Astrocyte (in vitro differentiated cells and primary cell): ENCODE measurements around the gene OSCP1.

Experiments
- EZH2 ChIP-seq: IDR thresholded peaks from 2 replicates; pipeline ENCODE4 v1.6.1; 2012; ENCODE audit warnings: mild to moderate bottlenecking, low read length, inconsistent platforms; ENCODE audit not compliant: insufficient read depth
- TF ChIP-seq, protein P1 (sequence below): IDR thresholded peaks from 2 replicates; pipeline ENCODE4 v1.5.1; 2011; ENCODE audit warnings: low read depth, mild to moderate bottlenecking, inconsistent platforms, low read length, moderate library complexity; ENCODE audit not compliant: insufficient read depth

DNA sequence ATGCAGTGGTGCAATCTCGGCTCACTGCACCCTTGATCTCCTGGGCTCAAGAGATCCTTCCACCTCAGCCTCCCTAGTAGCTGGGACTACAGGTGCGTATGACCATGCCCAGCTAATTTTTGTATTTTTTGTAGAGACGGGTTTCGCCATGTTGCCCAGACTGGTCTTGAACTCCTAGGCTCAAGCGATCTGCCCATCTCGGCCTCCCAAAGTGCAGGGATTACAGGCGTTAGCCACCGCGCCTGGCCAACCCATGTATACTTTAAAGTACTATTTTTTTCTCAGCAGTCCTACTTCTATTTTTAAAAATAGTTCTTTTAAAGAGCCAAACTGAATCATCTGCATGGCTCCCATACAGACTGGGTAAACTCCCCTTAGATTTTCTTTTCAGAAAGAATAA, 68.0 kb downstream of the OSCP1 start:
- TF ChIP-seq, protein P1, sequence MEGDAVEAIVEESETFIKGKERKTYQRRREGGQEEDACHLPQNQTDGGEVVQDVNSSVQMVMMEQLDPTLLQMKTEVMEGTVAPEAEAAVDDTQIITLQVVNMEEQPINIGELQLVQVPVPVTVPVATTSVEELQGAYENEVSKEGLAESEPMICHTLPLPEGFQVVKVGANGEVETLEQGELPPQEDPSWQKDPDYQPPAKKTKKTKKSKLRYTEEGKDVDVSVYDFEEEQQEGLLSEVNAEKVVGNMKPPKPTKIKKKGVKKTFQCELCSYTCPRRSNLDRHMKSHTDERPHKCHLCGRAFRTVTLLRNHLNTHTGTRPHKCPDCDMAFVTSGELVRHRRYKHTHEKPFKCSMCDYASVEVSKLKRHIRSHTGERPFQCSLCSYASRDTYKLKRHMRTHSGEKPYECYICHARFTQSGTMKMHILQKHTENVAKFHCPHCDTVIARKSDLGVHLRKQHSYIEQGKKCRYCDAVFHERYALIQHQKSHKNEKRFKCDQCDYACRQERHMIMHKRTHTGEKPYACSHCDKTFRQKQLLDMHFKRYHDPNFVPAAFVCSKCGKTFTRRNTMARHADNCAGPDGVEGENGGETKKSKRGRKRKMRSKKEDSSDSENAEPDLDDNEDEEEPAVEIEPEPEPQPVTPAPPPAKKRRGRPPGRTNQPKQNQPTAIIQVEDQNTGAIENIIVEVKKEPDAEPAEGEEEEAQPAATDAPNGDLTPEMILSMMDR, result no peak
- no peak for TF ChIP-seq EZH2
